OCI-LY1 (cell line): ENCODE data around the gene LAMA3.

ENCODE experiments used
- EZH2 ChIP-seq: fragments of 200-600 bp; sonication (generic), shearing (Covaris generic); IDR thresholded peaks from 2 replicates; pipeline ENCODE4 v1.8.0; 2017; ENCODE audit warnings: borderline replicate concordance, mixed run types, mild to moderate bottlenecking, antibody characterized with exemption, low read length, moderate library complexity, mixed read lengths
- TF ChIP-seq, protein P1 (sequence below): fragments of 200-600 bp; sonication (generic), shearing (Covaris generic); IDR thresholded peaks from 2 replicates; pipeline ENCODE4 v1.5.1; 2017; ENCODE audit warnings: mild to moderate bottlenecking, antibody characterized with exemption, low read length, moderate library complexity, mixed read lengths

DNA sequence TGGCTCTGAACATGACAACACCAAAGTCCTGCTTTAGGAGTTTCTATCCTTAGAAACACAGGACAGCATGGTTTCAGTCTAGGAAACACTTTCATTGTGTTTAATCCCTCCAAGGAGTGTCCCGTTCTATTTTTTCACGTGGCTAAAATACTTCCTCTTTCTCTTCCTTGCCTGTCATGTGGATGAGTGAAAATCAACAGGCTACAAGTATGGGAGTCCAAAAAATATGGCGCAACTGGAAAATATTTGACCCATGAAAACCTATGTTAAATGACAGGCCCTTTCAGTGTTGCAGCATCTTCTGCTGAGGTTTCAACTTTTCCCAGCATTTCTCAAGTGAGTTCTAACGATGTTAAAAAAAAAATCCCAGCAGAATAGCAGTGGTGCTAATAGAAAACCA lies 146.3 kb downstream of the LAMA3 start:
- TF ChIP-seq, protein P1, sequence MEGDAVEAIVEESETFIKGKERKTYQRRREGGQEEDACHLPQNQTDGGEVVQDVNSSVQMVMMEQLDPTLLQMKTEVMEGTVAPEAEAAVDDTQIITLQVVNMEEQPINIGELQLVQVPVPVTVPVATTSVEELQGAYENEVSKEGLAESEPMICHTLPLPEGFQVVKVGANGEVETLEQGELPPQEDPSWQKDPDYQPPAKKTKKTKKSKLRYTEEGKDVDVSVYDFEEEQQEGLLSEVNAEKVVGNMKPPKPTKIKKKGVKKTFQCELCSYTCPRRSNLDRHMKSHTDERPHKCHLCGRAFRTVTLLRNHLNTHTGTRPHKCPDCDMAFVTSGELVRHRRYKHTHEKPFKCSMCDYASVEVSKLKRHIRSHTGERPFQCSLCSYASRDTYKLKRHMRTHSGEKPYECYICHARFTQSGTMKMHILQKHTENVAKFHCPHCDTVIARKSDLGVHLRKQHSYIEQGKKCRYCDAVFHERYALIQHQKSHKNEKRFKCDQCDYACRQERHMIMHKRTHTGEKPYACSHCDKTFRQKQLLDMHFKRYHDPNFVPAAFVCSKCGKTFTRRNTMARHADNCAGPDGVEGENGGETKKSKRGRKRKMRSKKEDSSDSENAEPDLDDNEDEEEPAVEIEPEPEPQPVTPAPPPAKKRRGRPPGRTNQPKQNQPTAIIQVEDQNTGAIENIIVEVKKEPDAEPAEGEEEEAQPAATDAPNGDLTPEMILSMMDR: no peak
- no peak for TF ChIP-seq EZH2
